T-helper 2 cell treated with Interferon-gamma antibody and Interleukin-4, amounts not matched to agents 5 μg/mL and 100 μg/mL, for 36 hours (primary cell): Measurements from ENCODE around the gene EDAR.

Experiments used
- DNase-seq: peaks from one replicate; pipeline ENCODE4 v3.0.0; 2021; ENCODE audit warnings: low spot score
- H3K27ac Mint-ChIP-seq: one replicate; pipeline ENCODE4 v1.8.0; 2021; ENCODE audit warnings: mild to moderate bottlenecking, mixed read lengths
- H3K27me3 Mint-ChIP-seq: one replicate; pipeline ENCODE4 v1.8.0; 2021; ENCODE audit warnings: low read depth, mixed read lengths
- H3K36me3 Mint-ChIP-seq: one replicate; pipeline ENCODE4 v1.8.0; 2021; ENCODE audit warnings: low read depth, mixed read lengths
- H3K4me1 Mint-ChIP-seq: one replicate; pipeline ENCODE4 v1.8.0; 2021; ENCODE audit warnings: low read depth, mixed read lengths
- H3K4me3 Mint-ChIP-seq: one replicate; pipeline ENCODE4 v1.8.0; 2022; ENCODE audit warnings: mild to moderate bottlenecking, moderate library complexity, mixed read lengths
- H3K9me3 Mint-ChIP-seq: one replicate; pipeline ENCODE4 v1.8.0; 2021; ENCODE audit warnings: mixed read lengths

EDAR gene

DNA sequence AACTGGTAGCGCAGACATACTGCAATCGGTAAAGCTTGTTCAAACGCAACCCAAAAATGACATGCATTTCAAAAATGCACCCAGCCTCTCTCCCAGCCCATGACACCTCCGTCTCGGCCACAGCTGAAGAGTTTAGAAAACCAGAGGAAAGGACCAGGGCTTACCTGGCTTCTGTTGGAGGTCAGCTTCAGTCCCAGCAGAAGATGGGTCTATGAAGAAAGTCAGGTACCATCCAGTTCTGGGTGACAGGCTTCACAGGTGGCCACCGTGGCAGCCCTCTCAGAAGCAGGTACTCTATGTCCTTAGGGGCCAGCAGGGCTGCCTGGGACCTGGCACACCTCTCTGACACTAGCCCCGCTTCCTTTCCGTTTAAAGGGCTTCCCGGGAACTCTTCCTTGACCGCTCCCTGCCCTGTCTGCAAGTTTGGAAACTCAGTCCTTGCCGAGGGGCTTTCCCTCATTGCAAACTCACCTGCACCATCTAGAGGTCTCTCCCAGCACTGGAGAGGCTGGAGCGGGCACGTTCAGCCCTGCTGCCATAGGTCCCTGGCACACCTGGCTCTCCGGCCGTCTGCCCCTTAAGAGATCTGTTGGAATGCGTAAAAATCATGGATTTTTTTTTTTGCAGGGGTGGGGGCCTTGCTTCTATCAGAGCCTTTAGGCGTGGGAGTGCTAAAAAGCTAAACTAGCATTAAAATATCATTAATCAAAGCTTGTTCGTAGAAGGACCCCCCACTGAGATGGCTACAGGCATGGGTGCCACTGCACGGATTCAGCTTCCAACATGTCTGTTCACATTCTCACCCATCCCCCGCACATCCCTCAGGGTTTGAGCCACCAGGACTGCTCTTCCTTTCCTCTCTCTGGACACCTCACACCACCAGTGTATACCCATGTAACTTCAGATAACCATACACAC lies at the start of gene EDAR:
Gene EDAR (minus strand): TSS at position 425 of the 918 bp plus-strand sequence. CDS start 58,206 bp downstream, outside the sequence.
- Mint-ChIP-seq H3K4me1 (peaks cover 14% of the 10 kb centered on the region), H3K4me3 (peak within 1 kb of the TSS; percentile 54), H3K27me3 (peaks cover 23% of the 10 kb centered on the region), H3K27ac (no peak within 1 kb of the TSS), H3K36me3 (no peaks in the 10 kb centered on the region), H3K9me3 (no peaks in the 10 kb centered on the region)
- peak; percentile 5 for DNase-seq

- peaks cover 3% of the 10 kb centered on the region for H3K36me3 Mint-ChIP-seq
- H3K4me1 Mint-ChIP-seq: peaks cover 21% of the 10 kb centered on the region
- peaks cover 4% of the 10 kb centered on the region for H3K9me3 Mint-ChIP-seq
- H3K27me3 Mint-ChIP-seq: peaks cover 3% of the 10 kb centered on the region
- no peak for DNase-seq
- peak overlapping the region; percentile 91 for H3K27ac Mint-ChIP-seq
- H3K4me3 Mint-ChIP-seq: peak overlapping the region; percentile 85
Measured at GRCh38 chr2:109033171-109033570, 44.2 kb upstream of the EDAR start.

DNA sequence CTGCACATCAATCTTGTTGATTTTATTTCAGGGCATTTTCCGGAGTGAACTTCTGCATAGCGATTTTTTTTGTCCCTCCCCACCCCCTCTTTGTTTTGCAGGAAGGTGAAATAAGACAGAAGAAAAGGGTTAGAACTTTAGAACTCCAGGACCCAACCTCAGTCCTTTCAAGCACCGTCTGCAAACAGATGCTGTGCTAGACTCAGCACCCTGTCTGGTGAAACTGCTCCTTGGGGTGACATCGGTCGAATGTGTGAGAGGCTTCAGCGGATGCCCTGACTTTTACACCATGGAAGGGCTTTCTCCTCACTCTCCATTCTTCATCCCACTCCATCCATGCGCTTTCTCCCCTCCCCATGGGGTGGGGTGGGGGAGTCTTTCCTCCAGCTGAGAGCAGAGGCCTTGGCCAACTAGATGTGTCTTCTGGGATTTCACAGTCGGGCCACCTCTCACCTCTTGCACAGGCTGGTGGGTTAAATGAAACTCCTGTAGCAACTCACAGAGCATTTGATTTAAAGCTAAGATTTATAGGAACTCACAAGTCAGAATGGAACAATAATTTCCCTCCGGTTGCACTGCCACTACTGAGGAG lies 43.3 kb upstream of the EDAR start:
- Mint-ChIP-seq H3K9me3 (peaks cover 4% of the 10 kb centered on the region), H3K27ac (peak overlapping the region; percentile 91), H3K27me3 (peaks cover 2% of the 10 kb centered on the region), H3K36me3 (peaks cover 3% of the 10 kb centered on the region), H3K4me3 (peak overlapping the region; percentile 85), H3K4me1 (peaks cover 21% of the 10 kb centered on the region)
- no peak for DNase-seq

GRCh38 chr2:109031476-109032228 lies 42.6 kb upstream of the EDAR start:
- H3K4me3 Mint-ChIP-seq: peak overlapping the region; percentile 85
- H3K36me3 Mint-ChIP-seq: peaks cover 3% of the 10 kb centered on the region
- peak overlapping the region; percentile 91 for H3K27ac Mint-ChIP-seq
- no peaks in the 10 kb centered on the region for H3K27me3 Mint-ChIP-seq
- H3K4me1 Mint-ChIP-seq: peaks cover 21% of the 10 kb centered on the region
- peaks cover 4% of the 10 kb centered on the region for H3K9me3 Mint-ChIP-seq
- peak; percentile 38 for DNase-seq

- DNase-seq: no peak
- peaks cover 21% of the 10 kb centered on the region for H3K4me1 Mint-ChIP-seq
- peaks cover 3% of the 10 kb centered on the region for H3K36me3 Mint-ChIP-seq
- no peaks in the 10 kb centered on the region for H3K27me3 Mint-ChIP-seq
- peak overlapping the region; percentile 17 for H3K27ac Mint-ChIP-seq
- peaks cover 4% of the 10 kb centered on the region for H3K9me3 Mint-ChIP-seq
- peak overlapping the region; percentile 85 for H3K4me3 Mint-ChIP-seq
Measured at GRCh38 chr2:109030870-109031475, 42.0 kb upstream of the EDAR start.

DNA sequence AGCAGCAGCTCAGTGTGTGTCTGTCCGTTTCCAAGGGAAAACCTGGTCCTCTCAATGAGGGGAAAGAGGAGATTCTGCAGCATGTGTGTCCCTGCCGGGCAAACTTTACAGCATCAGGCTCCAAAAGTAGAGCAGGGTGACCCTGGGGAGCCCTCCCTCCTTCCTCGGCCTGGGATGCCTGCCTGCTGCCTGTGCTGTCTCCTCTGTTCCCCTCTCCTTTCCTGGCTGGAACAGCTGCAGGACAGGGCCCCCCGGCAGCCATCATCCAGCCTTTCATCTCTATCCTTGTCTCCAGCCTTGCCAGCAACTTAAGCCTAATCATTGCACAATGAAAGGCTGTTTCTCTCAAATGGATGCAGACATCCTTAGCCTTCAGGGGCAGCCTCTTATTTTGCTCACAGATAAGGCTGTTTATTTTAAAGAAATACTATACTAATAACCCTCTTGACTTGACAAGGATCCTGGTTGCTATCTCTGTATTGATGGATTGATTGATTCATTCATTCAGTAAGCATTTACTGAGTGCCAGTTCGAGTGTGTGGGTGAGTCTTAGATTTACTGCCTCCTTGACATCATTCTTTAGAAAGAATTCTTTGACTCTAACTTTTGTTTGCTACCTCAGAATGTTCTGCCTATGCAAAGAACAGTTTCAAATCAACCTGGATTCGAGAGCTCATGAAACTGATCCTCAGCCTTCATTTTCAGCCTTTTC lies 40.6 kb upstream of the EDAR start:
- DNase-seq: no peak
- Mint-ChIP-seq H3K4me1 (peaks cover 19% of the 10 kb centered on the region), H3K27me3 (no peaks in the 10 kb centered on the region), H3K4me3 (no peak overlapping the region), H3K27ac (no peak overlapping the region), H3K36me3 (peaks cover 3% of the 10 kb centered on the region), H3K9me3 (peaks cover 4% of the 10 kb centered on the region)

DNA sequence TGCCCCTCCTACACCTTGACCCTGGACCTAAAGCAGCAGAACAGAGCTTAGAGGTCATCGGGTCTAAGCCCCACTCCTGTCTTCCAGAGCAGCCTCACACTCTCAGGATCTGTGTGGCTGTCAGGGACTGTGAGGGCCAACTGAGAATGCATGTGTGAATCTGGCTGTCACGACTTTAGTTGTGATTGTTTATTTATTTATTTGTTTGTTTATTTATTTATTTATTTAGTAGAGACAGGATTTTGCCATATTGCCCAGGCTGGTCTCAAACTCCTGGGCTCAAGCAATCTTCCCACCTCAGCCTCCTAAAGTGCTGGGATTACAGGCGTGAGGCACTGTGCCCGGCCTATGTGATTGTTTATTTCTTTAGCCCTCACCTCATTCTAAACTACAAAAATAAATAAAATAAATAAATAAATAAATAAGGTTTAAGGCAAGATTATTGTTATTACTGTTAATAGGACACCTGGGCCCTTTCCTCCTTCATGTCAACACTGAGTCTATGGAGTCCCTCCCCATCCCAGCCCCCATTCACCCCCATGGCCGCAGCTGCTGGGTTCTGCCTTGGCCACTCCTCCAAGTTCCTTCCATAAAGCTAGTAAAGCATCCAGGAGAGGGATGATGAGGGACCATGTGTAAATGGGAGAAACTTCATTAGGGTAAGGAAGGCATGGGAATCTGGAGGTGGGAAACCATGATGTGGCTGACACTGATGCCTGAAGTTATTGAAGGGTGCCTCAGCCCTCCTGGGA lies 39.9 kb upstream of the EDAR start:
- no peak overlapping the region for H3K27ac Mint-ChIP-seq
- peaks cover 4% of the 10 kb centered on the region for H3K9me3 Mint-ChIP-seq
- H3K4me1 Mint-ChIP-seq: peaks cover 19% of the 10 kb centered on the region

GRCh38 chr2:109028277-109028676 lies 39.3 kb upstream of the EDAR start:
- no peak for DNase-seq
- peaks cover 3% of the 10 kb centered on the region for H3K9me3 Mint-ChIP-seq
- no peaks in the 10 kb centered on the region for H3K27me3 Mint-ChIP-seq
- peaks cover 19% of the 10 kb centered on the region for H3K4me1 Mint-ChIP-seq
- peaks cover 2% of the 10 kb centered on the region for H3K36me3 Mint-ChIP-seq
- no peak overlapping the region for H3K4me3 Mint-ChIP-seq
- H3K27ac Mint-ChIP-seq: no peak overlapping the region

More for the DNA sequence above, 39.9 kb upstream of the EDAR start:
- DNase-seq: no peak
- H3K36me3 Mint-ChIP-seq: peaks cover 3% of the 10 kb centered on the region
- H3K27me3 Mint-ChIP-seq: no peaks in the 10 kb centered on the region
- no peak overlapping the region for H3K4me3 Mint-ChIP-seq

GRCh38 chr2:109027702-109028101 lies 38.7 kb upstream of the EDAR start:
- no peak overlapping the region for H3K27ac Mint-ChIP-seq
- H3K4me1 Mint-ChIP-seq: peaks cover 15% of the 10 kb centered on the region
- H3K9me3 Mint-ChIP-seq: no peaks in the 10 kb centered on the region
- DNase-seq: no peak
- no peaks in the 10 kb centered on the region for H3K36me3 Mint-ChIP-seq
- H3K27me3 Mint-ChIP-seq: no peaks in the 10 kb centered on the region
- H3K4me3 Mint-ChIP-seq: no peak overlapping the region

DNA sequence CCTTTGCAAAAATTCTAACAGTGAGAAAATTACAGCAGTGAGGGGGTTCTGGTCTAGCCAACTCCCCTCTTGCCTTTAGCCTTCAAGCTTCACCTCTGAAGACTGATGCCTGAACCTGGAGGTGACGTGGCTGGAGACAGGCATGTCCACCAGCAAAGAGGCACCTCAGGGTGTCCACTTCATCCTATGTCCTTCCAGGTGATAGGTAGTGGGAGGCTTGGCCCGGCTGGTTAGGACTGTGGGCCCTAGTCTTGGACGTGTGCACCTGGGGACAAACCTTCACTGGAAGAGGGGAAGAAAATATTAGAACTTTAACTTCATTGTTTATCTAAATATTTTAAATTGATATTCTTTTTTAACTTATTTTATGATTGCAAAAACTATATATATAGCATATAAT lies 35.5 kb upstream of the EDAR start:
- no peaks in the 10 kb centered on the region for H3K36me3 Mint-ChIP-seq
- H3K4me3 Mint-ChIP-seq: no peak overlapping the region
- no peaks in the 10 kb centered on the region for H3K9me3 Mint-ChIP-seq
- no peak overlapping the region for H3K27ac Mint-ChIP-seq
- H3K4me1 Mint-ChIP-seq: peaks cover 4% of the 10 kb centered on the region
- DNase-seq: no peak
- peaks cover 5% of the 10 kb centered on the region for H3K27me3 Mint-ChIP-seq

DNA sequence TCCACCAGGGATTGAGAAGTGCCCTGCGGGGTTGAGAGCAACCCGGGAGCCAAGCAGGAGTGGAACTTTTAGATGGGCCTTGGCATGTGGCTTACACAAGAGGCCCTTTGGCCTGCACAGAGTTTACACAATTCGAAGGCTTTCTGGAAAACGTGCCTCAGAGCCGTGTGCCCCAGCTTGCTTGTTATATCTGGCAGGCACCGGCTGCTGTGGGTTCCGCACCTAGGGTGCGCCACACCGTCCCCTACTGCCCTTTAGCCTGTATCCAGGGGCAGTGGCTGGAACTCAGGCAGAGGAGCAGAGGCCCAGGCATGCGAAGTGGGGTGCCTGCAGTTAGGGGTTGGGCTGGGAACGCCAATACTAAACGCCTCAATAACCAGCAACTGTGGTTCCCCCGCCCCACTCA lies 32.9 kb upstream of the EDAR start:
- Mint-ChIP-seq H3K27ac (no peak overlapping the region), H3K27me3 (peaks cover 11% of the 10 kb centered on the region), H3K9me3 (no peaks in the 10 kb centered on the region), H3K4me1 (peaks cover 4% of the 10 kb centered on the region), H3K4me3 (no peak overlapping the region), H3K36me3 (no peaks in the 10 kb centered on the region)
- no peak for DNase-seq

DNA sequence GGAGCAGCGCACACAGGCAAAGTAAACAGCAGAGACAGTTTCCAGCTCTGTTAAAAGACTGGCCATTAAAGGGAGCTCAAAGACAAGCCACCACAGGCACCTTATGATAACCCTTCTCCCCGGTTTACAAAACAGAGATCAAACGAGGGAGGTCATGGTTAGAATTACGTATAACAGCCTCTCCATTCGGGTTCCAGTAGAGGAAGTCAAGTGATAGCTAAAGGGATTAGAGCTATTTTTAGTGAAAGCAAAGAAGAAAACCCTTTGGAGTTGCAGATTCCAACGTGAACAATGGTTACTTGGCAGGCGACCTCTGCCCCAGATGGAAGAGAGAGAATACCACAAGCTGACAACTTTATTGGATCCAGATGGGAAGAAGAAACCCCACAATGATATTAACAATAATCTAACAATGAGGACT lies 31.2 kb upstream of the EDAR start:
- DNase-seq: no peak
- H3K4me1 Mint-ChIP-seq: peaks cover 4% of the 10 kb centered on the region
- H3K36me3 Mint-ChIP-seq: no peaks in the 10 kb centered on the region
- H3K27ac Mint-ChIP-seq: no peak overlapping the region
- peaks cover 11% of the 10 kb centered on the region for H3K27me3 Mint-ChIP-seq
- H3K9me3 Mint-ChIP-seq: no peaks in the 10 kb centered on the region
- no peak overlapping the region for H3K4me3 Mint-ChIP-seq
